Mucosa of descending colon (tissue), 3 donors: ENCODE data around the gene SEPTIN7. TPM values are rescaled to one million over a fixed set of nuclear protein-coding genes. Genes with fewer than 3 reads are reported as not detected.

ENCODE experiments used
- ATAC-seq: fragments of 200-7000 bp; cut with Tn5 transposase; one replicate; pipeline ENCODE4 v1.9.1; 2020; ENCODE audit warnings: mild to moderate bottlenecking, moderate library complexity
- DNase-seq, 3 donors: peaks; one replicate each; pipeline ENCODE4 v3.0.0-alpha.2; 2020
- H3K36me3 ChIP-seq: fragments of 200-600 bp; one replicate; pipeline ENCODE4 v1.8.0; 2021; ENCODE audit warnings: low read depth, mild to moderate bottlenecking
- H3K4me1 ChIP-seq: fragments of 200-600 bp; one replicate; pipeline ENCODE4 v1.8.0; 2021; ENCODE audit warnings: low read depth, mild to moderate bottlenecking
- H3K4me3 ChIP-seq: fragments of 200-600 bp; one replicate; pipeline ENCODE4 v1.8.0; 2021; ENCODE audit warnings: mild to moderate bottlenecking
- H3K9me3 ChIP-seq: fragments of 200-600 bp; one replicate; pipeline ENCODE4 v1.8.0; 2021; ENCODE audit warnings: mild to moderate bottlenecking
- intact Hi-C, 2 donors: fragments of 100-400 bp; cut with DNase I in 1 of 2; cut with micrococcal nuclease in 1 of 2; formaldehyde crosslinking; loops; one replicate each; pipeline versions ENCODE4 v1.11.0 to v1.11.1; 2022; cut with DNase I, micrococcal nuclease
- total RNA-seq, 3 donors: library from RNA; stranded (reverse); fragmentation: NEBNext Ultra II Directional in 2 of 3; extraction: Animal tissue kit (Norgen Biotek cat#: 25700) in 2 of 3; gene quantifications; one replicate each; pipeline versions ENCODE4 v1.2.1 to v1.2.4, GENCODE V29; 2021 to 2023
- TF ChIP-seq, protein P1 (sequence below): fragments of 200-600 bp; IDR thresholded peaks from one replicate; pipeline ENCODE4 v1.8.0; 2022; ENCODE audit warnings: antibody characterized with exemption, mild to moderate bottlenecking
- donor health status: DM: no; HTN: no; CAD: no; lungs with moderate emphysema.
- donor health status: DM: no; HTN: no; CAD: no.
- donor health status: DM: no; HTN: yes; CAD: no.

SEPTIN7 gene
- total RNA-seq, 3 donors from 2014 or later, result 115 to 215 (median 126) TPM

DNA sequence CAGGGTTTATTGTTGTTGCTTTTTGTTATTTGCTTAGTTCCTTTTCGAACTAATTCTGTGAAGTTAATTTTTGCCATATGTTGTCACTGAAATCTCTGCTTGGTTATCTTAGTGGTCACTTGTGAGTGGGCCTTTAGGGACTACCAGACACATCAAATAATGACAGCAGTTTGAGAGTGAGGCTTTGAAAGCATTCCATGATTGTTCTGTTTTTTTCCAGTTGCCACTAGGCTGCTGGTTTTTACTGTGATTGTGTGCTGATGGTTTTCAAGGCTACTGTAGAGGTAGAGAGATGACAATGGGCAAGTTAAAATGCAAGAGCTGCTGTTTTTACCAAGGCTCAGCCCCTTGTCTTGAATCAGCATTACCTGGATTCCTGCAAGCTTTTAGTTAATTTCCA, 20.0 kb downstream of the SEPTIN7 start:
- TF ChIP-seq, protein P1, sequence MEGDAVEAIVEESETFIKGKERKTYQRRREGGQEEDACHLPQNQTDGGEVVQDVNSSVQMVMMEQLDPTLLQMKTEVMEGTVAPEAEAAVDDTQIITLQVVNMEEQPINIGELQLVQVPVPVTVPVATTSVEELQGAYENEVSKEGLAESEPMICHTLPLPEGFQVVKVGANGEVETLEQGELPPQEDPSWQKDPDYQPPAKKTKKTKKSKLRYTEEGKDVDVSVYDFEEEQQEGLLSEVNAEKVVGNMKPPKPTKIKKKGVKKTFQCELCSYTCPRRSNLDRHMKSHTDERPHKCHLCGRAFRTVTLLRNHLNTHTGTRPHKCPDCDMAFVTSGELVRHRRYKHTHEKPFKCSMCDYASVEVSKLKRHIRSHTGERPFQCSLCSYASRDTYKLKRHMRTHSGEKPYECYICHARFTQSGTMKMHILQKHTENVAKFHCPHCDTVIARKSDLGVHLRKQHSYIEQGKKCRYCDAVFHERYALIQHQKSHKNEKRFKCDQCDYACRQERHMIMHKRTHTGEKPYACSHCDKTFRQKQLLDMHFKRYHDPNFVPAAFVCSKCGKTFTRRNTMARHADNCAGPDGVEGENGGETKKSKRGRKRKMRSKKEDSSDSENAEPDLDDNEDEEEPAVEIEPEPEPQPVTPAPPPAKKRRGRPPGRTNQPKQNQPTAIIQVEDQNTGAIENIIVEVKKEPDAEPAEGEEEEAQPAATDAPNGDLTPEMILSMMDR, result no peak
- no peaks in the 10 kb centered on the region for H3K4me1 ChIP-seq
- H3K4me3 ChIP-seq, result no peak overlapping the region
- intact Hi-C loops, result no loop called here
- no peaks in the 10 kb centered on the region for H3K9me3 ChIP-seq
- ATAC-seq (no peak), DNase-seq (no peak)
- H3K36me3 ChIP-seq, result no peaks in the 10 kb centered on the region

DNA sequence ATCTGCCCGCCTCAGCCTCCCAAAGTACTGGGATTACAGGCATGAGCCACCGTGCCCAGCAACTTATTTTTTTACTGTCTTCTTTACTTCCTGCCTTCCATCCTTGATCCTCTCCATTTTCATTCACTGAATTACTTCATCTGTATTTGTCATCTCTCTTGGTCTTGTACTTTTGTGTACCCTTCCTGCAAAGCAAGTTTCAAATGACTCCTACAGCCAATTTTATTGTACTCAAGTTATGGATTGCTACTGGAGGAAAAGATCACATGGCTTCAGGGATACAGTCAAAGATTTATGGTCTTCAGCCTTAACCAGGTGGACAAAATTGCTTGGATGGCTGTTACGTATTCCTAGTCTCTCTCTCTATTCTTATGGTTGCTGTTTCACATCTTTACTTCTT, 22.6 kb downstream of the SEPTIN7 start:
- ATAC-seq, result peak; percentile 66
- no peak overlapping the region for H3K4me3 ChIP-seq
- intact Hi-C loops, result no loop called here
- H3K4me1 ChIP-seq, result no peaks in the 10 kb centered on the region
- no peaks in the 10 kb centered on the region for H3K36me3 ChIP-seq
- no peaks in the 10 kb centered on the region for H3K9me3 ChIP-seq
- DNase-seq, result no peak
- TF ChIP-seq, protein P1, result no peak

DNA sequence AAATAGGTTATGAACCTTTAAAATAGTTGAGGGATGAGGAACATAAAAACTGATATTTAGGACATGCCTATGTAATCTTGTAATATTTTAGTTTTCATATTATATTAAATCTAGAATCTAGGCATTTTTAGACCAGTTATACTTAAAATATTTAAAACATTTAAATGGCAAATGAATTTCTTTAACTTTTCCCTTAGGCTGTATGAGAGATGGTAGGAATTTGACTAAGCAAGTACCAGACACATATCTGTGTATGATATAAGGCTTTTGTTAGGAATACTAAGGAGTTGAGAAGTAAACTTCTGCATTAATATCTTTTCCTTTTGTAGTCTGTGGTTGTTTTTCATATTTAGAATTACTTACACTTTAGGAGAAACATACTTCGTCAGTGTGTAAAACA, 25.1 kb downstream of the SEPTIN7 start:
- DNase-seq (no peak), ATAC-seq (no peak)
- intact Hi-C loops, result no loop called here
- H3K4me1 ChIP-seq, result no peaks in the 10 kb centered on the region
- H3K4me3 ChIP-seq, result no peak overlapping the region
- no peaks in the 10 kb centered on the region for H3K36me3 ChIP-seq
- TF ChIP-seq, protein P1, result no peak
- H3K9me3 ChIP-seq, result no peaks in the 10 kb centered on the region

DNA sequence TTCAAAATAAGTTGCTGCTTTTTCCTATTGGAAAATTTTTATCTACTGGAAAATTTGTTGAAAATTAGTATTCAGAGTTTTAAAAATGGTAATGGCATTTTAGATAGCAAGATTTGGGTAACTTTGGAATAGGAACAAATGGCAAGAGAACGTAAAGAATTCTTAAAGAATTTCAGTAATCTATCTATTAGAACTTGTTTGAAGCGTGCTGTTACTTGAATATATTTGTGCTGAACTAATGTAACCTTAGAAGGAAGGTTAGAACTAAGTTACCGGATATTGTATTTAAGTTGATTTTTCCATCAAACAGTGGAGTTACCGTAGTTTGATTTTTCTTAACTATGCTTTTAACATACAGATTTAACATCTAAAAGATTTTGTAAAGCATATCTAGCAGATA, 25.9 kb downstream of the SEPTIN7 start:
- ATAC-seq (no peak), DNase-seq (no peak)
- Histone ChIP-seq H3K9me3 (no peaks in the 10 kb centered on the region), H3K4me1 (no peaks in the 10 kb centered on the region), H3K36me3 (no peaks in the 10 kb centered on the region), H3K4me3 (no peak overlapping the region)
- intact Hi-C loops, result no loop called here
- TF ChIP-seq, protein P1, result no peak

DNA sequence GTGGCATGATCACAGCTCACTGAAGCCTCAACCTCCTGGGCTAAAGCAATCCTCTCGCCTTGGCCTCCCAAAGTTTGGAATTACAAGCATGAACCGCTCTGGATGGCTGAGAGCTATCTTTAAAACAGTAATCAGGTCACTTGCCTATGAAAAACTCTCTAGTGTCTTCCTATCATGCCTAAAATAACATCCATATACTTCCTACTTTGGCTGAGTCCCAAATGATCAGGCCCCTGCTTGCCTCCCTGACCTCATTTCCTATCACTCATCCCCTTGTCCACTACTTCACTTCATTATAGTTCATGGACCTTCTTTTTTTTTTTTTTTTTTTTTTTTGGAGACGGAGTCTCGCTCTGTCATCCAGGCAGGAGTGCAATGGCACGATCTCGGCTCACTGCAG, 28.0 kb downstream of the SEPTIN7 start:
- ATAC-seq, result no peak
- H3K4me3 ChIP-seq, result no peak overlapping the region
- no peaks in the 10 kb centered on the region for H3K36me3 ChIP-seq
- DNase-seq, result no peak
- H3K4me1 ChIP-seq, result no peaks in the 10 kb centered on the region
- TF ChIP-seq, protein P1, result no peak
- no peaks in the 10 kb centered on the region for H3K9me3 ChIP-seq
- intact Hi-C loops, result no loop called here

DNA sequence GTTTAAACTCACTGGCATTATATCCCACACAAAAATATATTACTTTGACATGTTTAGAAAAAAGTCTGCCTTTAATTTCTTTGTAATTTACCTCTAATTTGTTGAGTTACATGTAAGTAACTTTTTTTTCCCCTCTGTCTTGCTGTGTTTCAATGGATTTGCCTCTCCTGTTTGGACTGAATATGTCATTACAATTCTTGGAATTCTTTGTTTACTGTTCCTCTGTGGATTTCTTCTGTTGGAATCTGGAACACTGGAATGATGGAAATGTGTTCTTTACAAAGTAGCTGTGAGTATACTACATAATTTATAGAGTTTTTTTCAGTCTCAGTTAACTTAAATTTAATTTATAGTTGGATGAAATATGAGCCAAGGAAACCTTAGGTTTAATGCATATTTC, 30.4 kb downstream of the SEPTIN7 start:
- H3K36me3 ChIP-seq, result no peaks in the 10 kb centered on the region
- DNase-seq (no peak), ATAC-seq (no peak)
- intact Hi-C loops, result no loop called here
- H3K9me3 ChIP-seq, result no peaks in the 10 kb centered on the region
- H3K4me3 ChIP-seq, result no peak overlapping the region
- no peaks in the 10 kb centered on the region for H3K4me1 ChIP-seq
- TF ChIP-seq, protein P1, result no peak
